HEK293 (cell line): ENCODE measurements around the gene P4HA2.

Experiments
- ZNF138 ChIP-seq: fragments of 450-650 bp; formaldehyde crosslinking; IDR thresholded peaks from 2 replicates; pipeline ENCODE4 v1.5.1; 2016; ENCODE audit warnings: missing biosample characterization, missing genetic modification characterization, borderline replicate concordance
- ZNF274 ChIP-seq, 2 experiments: fragments of 200-500 bp in 1 of 2; fragments of 450-650 bp in 1 of 2; sonication (Bioruptor generic) in 1 of 2; formaldehyde crosslinking in 1 of 2; IDR thresholded peaks; 2 replicates each; pipeline versions ENCODE4 v1.5.1 to v1.6.1; 2014 to 2016; ENCODE audit warnings: borderline replicate concordance in 1 of 2, inconsistent platforms in 1 of 2, low read length in 1 of 2, missing biosample characterization in 1 of 2, missing genetic modification characterization in 1 of 2
- ZNF302 ChIP-seq: fragments of 450-650 bp; formaldehyde crosslinking; IDR thresholded peaks from 2 replicates; pipeline ENCODE4 v1.5.1; 2016; ENCODE audit warnings: missing biosample characterization, missing genetic modification characterization, low read depth
- ZNF510 ChIP-seq: fragments of 450-650 bp; formaldehyde crosslinking; IDR thresholded peaks from 2 replicates; pipeline ENCODE4 v1.5.1; 2018; ENCODE audit warnings: mild to moderate bottlenecking, missing genetic modification characterization, missing biosample characterization; ENCODE audit not compliant: insufficient replicate concordance
- ZNF777 ChIP-seq: fragments of 450-650 bp; formaldehyde crosslinking; IDR thresholded peaks from 2 replicates; pipeline ENCODE4 v1.5.1; 2017; ENCODE audit warnings: missing biosample characterization, missing genetic modification characterization, borderline replicate concordance
- TF ChIP-seq, protein P1 (sequence below): fragments of 450-650 bp; formaldehyde crosslinking; IDR thresholded peaks from 2 replicates; pipeline ENCODE4 v1.5.1; 2016; ENCODE audit warnings: missing biosample characterization, missing genetic modification characterization
- TF ChIP-seq, protein P2 (sequence below): fragments of 450-650 bp; formaldehyde crosslinking; IDR thresholded peaks from 2 replicates; pipeline ENCODE4 v1.5.1; 2016; ENCODE audit warnings: missing biosample characterization, missing genetic modification characterization, low read depth
- TF ChIP-seq, protein P3 (sequence below): fragments of 450-650 bp; formaldehyde crosslinking; IDR thresholded peaks from 2 replicates; pipeline ENCODE4 v1.5.1; 2016; ENCODE audit warnings: missing biosample characterization, missing genetic modification characterization

DNA sequence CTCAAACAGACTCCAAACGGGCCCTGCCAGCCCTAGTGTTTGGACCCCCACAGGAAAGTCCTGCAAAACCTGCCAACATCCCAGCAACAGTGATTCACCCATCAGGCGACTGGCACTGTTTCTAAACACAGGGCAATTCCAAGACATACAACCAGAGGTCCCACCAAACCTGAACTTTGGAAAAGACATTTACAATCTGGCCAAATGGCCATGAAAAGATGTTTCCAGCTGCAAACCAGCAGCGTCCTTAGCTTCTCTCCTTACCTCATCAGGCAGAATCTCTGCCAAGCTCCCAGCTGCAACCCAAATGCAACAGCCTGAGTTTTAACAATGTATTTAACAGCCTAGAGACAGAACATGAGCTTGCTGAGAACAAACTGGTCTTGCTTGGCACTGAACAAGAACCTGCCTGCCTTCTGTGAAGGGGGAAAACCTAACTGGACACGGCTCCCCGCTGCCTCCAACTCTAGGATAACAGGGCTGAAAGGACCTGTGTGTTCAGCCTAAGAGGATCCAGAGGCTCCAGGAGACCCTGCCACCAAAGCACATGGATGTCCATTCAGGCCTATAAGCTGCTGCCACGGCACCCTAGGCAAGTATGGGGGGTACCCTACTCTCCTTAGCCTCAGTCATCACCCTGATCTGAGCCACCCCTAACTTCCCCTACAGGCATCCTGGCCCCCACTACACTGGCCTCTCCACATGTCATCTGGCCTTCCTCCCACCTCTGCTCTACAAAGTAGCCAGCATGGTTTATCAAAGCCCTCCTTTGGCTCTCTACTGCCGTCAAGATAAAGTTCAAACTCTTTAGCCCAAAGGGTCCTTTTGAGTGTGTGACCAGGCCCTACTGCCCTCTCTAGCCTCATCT, 5.6 kb downstream of the P4HA2 start:
- TF ChIP-seq, protein P1, sequence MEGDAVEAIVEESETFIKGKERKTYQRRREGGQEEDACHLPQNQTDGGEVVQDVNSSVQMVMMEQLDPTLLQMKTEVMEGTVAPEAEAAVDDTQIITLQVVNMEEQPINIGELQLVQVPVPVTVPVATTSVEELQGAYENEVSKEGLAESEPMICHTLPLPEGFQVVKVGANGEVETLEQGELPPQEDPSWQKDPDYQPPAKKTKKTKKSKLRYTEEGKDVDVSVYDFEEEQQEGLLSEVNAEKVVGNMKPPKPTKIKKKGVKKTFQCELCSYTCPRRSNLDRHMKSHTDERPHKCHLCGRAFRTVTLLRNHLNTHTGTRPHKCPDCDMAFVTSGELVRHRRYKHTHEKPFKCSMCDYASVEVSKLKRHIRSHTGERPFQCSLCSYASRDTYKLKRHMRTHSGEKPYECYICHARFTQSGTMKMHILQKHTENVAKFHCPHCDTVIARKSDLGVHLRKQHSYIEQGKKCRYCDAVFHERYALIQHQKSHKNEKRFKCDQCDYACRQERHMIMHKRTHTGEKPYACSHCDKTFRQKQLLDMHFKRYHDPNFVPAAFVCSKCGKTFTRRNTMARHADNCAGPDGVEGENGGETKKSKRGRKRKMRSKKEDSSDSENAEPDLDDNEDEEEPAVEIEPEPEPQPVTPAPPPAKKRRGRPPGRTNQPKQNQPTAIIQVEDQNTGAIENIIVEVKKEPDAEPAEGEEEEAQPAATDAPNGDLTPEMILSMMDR (tag by site-specific recombination): no peak
- TF ChIP-seq, protein P2, sequence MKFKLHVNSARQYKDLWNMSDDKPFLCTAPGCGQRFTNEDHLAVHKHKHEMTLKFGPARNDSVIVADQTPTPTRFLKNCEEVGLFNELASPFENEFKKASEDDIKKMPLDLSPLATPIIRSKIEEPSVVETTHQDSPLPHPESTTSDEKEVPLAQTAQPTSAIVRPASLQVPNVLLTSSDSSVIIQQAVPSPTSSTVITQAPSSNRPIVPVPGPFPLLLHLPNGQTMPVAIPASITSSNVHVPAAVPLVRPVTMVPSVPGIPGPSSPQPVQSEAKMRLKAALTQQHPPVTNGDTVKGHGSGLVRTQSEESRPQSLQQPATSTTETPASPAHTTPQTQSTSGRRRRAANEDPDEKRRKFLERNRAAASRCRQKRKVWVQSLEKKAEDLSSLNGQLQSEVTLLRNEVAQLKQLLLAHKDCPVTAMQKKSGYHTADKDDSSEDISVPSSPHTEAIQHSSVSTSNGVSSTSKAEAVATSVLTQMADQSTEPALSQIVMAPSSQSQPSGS (tag by site-specific recombination): no peak
- no peak for TF ChIP-seq ZNF274 (IDR thresholded peaks at IDR 0.05; ENCODE audit: low read length)
- TF ChIP-seq ZNF274 (tag by site-specific recombination; IDR thresholded peaks at IDR 0.05; ENCODE audit: borderline replicate concordance): no peak
- TF ChIP-seq ZNF777 (tag by site-specific recombination): no peak
- no peak for TF ChIP-seq ZNF510 (tag by site-specific recombination)
- TF ChIP-seq ZNF302: no peak
- TF ChIP-seq, protein P3, sequence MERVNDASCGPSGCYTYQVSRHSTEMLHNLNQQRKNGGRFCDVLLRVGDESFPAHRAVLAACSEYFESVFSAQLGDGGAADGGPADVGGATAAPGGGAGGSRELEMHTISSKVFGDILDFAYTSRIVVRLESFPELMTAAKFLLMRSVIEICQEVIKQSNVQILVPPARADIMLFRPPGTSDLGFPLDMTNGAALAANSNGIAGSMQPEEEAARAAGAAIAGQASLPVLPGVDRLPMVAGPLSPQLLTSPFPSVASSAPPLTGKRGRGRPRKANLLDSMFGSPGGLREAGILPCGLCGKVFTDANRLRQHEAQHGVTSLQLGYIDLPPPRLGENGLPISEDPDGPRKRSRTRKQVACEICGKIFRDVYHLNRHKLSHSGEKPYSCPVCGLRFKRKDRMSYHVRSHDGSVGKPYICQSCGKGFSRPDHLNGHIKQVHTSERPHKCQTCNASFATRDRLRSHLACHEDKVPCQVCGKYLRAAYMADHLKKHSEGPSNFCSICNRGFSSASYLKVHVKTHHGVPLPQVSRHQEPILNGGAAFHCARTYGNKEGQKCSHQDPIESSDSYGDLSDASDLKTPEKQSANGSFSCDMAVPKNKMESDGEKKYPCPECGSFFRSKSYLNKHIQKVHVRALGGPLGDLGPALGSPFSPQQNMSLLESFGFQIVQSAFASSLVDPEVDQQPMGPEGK (tag by site-specific recombination): no peak
- no peak for TF ChIP-seq ZNF138
